Heart right ventricle (tissue), 16 donors: ENCODE measurements around the gene CYTH2. TPM values are rescaled to one million over a fixed set of nuclear protein-coding genes. Genes with fewer than 3 reads are reported as not detected.

ENCODE experiments used
- ATAC-seq, 8 donors: fragments of 200-7000 bp; cut with Tn5 transposase; one replicate each; pipeline ENCODE4 v1.9.1; 2020; ENCODE audit warnings: mild to moderate bottlenecking in 8 of 8, moderate library complexity in 8 of 8, moderate number of reproducible peaks in 1 of 8
- DNase-seq, 2 donors: peaks; one replicate each; pipeline ENCODE4 v3.0.0-alpha.2; 2020
- H3K27ac ChIP-seq, 10 donors: fragments of 200-600 bp; sonication (generic) in 2 of 10; one replicate each; pipeline versions ENCODE4 v1.5.0 to v1.8.0; 2020 to 2022; ENCODE audit warnings: mild to moderate bottlenecking in 3 of 10
- H3K27me3 ChIP-seq, 7 donors: fragments of 200-600 bp; one replicate each; pipeline ENCODE4 v1.8.0; 2021 to 2022; ENCODE audit warnings: mild to moderate bottlenecking in 2 of 7
- H3K36me3 ChIP-seq, 9 donors: fragments of 200-600 bp; sonication (generic) in 1 of 9; one replicate each; pipeline versions ENCODE4 v1.5.0 to v1.8.0; 2020 to 2022; ENCODE audit warnings: mild to moderate bottlenecking in 2 of 9
- H3K4me1 ChIP-seq, 9 donors: fragments of 200-600 bp; sonication (generic) in 1 of 9; one replicate each; pipeline versions ENCODE4 v1.5.0 to v1.8.0; 2020 to 2022; ENCODE audit warnings: mild to moderate bottlenecking in 4 of 9
- H3K4me3 ChIP-seq, 10 donors: fragments of 200-600 bp; sonication (generic) in 2 of 10; one replicate each; pipeline versions ENCODE4 v1.5.0 to v1.8.0; 2020 to 2022; ENCODE audit warnings: mild to moderate bottlenecking in 7 of 10, moderate library complexity in 2 of 10
- H3K9me3 ChIP-seq, 11 donors: fragments of 200-600 bp in 10 of 11; sonication (generic) in 2 of 11; one replicate each; pipeline versions ENCODE4 v1.5.0 to v1.8.0; 2013 to 2022; ENCODE audit warnings: mild to moderate bottlenecking in 2 of 11, control low read depth in 1 of 11, moderate library complexity in 1 of 11
- CTCF ChIP-seq, 9 donors: fragments of 200-600 bp; sonication (generic) in 2 of 9; IDR thresholded peaks; one replicate each; pipeline versions ENCODE4 v1.5.0 to v1.8.0; 2021 to 2022; ENCODE audit warnings: antibody characterized with exemption in 9 of 9, mild to moderate bottlenecking in 5 of 9, moderate library complexity in 1 of 9
- WGBS, 2 donors: extraction: QIAGEN DNeasy Blood & Tissue Kit; methylation state at CpG; one replicate each; pipeline ENCODE4 v1.1.7; 2013; ENCODE audit warnings: inconsistent platforms in 1 of 2; 5-methylcytosine and 5-hydroxymethylcytosine counted together
- intact Hi-C, 10 donors: fragments of 100-400 bp; cut with DNase I; formaldehyde crosslinking; loops; one replicate each; pipeline versions ENCODE4 v1.11.1 to v1.14.2; 2022
- polyA plus RNA-seq, 2 donors: library from polyadenylated mRNA; stranded (reverse); fragments of 200-250 nt; gene quantifications; one replicate each; pipeline ENCODE4 v1.2.3, GENCODE V29; 2013
- total RNA-seq, 10 donors: library from RNA; stranded (reverse); fragmentation: NEBNext Ultra II Directional in 3 of 10; extraction: Animal tissue kit (Norgen Biotek cat#: 25700) in 3 of 10; gene quantifications; one replicate each; pipeline versions ENCODE4 v1.2.1 to v1.2.4, GENCODE V29; 2021 to 2023
- donor health status: Arrhythmogenic right ventricular cardiomyopathy.
- donor health status: ischemic (EF 13 %, LVEDD 7.1; RV severe dilation, severe dysfunction).
- donor health status: healthy with polysubstance abuse.
- donor health status: DM: no; HTN: yes; CAD: no.
- donor health status: DM: no; HTN: no; CAD: no.
- donor health status: ischemic (EF 25% LVEDD 6.9; RV normal size, moderate dysfunction).
- donor health status: ischemic (EF 25% LVEDD 5.7; RV mildly dilated, moderate dysfunction).
- donor health status: healthy.
- donor health status: DM: yes; HTN: yes; CAD: no.
- donor health status: Ischemic cardiomyopathy.
- donor health status: ischemic (EF 35%, LVEDD 5.7; RV mildly dilated, moderate dysfunction).
- donor health status: nonischemic (EF 11% LVEDD 7.7; RV severe dilation, severe dysfunction).
- donor health status: DM: yes; HTN: yes; CAD: no.
- donor health status: PGD.
- donor health status: ischemic (EF 29% LVEDD 5.4; RV normal size, mild dysfunction).
- donor health status: nonischemic (EF 23%, LVEDD 6.1; RV moderate dilation, normal function).

Gene CYTH2
- total and polyA plus RNA-seq, 12 donors = 25.8 to 41.9 (median 32.2) TPM

DNA sequence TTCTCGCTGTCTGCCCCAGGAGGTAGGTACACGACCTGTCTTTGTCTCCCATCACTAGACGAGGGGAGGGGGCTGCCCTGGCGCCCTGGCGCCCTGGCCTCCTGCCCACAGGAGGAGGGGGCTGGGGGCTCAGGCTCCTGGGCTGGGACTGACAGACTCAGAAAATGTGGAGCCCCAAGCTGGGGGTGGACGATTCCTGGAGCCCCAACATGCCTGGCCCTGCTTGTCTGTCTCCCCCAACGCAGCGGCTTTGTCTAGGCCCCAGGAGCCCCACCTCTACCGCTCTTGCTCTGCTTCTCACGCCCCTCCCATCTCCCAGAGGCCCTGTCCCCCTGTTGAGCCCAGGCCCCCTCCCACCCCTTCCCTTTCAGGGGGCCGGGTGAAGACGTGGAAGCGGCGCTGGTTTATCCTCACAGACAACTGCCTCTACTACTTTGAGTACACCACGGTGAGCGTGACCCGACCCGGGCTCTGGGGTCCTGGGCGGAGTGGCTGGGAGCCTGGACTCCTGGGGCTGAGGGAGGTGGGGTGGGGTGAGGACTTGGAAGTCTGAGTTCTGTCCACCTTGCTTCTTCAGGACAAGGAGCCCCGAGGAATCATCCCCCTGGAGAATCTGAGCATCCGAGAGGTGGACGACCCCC, 8.6 kb downstream of the CYTH2 start:
- Histone ChIP-seq H3K27me3 (no peaks in the 10 kb centered on the region), H3K9me3 (no peaks in the 10 kb centered on the region), H3K36me3 (peaks cover 0 to 69% (median 47%) of the 10 kb centered on the region in 9 donors), H3K27ac (no peak overlapping the region), H3K4me3 (no peak overlapping the region), H3K4me1 (peaks cover 15 to 27% (median 20%) of the 10 kb centered on the region in 9 donors)
- intact Hi-C loops = loop anchor here in 1 of 10 donors (10.0 kb wide), 1 partner anchor 477 kb away; the partner anchor contains the start of gene BAX
- DNase-seq = no peak
- ATAC-seq = no peak
- TF ChIP-seq CTCF (IDR thresholded peaks at IDR 0.05) = no peak
- 85% methylated on average over 22 of the region's 22 CpGs for WGBS, 2 donors

DNA sequence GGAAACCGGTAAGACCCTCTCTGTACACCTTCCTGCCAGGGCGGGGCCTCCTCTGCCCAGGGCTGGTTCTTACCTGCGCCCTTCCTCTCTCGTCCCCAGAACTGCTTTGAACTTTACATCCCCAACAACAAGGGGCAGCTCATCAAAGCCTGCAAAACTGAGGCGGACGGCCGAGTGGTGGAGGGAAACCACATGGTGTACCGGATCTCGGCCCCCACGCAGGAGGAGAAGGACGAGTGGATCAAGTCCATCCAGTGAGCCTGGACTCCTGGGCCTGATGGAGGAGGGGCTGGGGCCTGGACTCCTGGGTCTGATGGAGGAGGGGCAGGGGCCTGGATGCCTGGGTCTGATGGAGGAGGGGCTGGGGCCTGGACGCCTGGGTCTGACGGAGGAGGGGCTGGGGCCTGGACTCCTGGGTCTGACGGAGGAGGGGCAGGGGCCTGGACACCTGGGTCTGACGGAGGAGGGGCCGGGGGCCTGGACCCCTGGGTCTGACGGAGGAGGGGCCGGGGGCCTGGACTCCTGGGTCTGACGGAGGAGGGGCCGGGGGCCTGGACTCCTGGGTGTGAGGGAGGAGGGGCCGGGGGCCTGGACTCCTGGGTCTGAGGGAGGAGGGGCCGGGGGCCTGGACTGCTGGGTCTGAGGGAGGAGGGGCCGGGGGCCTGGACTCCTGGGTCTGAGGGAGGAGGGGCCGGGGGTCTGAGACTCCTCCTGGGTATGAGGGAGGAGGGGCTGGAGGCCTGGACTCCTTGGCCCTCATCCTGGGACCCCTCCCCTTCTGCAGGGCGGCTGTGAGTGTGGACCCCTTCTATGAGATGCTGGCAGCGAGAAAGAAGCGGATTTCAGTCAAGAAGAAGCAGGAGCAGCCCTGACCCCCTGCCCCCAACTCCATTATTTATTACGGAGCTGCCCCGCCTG, 9.4 kb downstream of the CYTH2 start:
- no peak for TF ChIP-seq CTCF (IDR thresholded peaks at IDR 0.05)
- H3K27me3 ChIP-seq = no peaks in the 10 kb centered on the region
- no peaks in the 10 kb centered on the region for H3K9me3 ChIP-seq
- 80 to 84% methylated on average over 23 to 29 of the region's 29 CpGs for WGBS, 2 donors
- H3K36me3 ChIP-seq = peaks cover 0 to 61% (median 39%) of the 10 kb centered on the region in 9 donors
- intact Hi-C loops = loop anchor here in 1 of 10 donors (10.0 kb wide), 1 partner anchor 476 kb away; the partner anchor contains the start of gene BAX
- no peak overlapping the region for H3K27ac ChIP-seq
- H3K4me1 ChIP-seq = peaks cover 15 to 27% (median 20%) of the 10 kb centered on the region in 9 donors
- no peak overlapping the region for H3K4me3 ChIP-seq
- DNase-seq (no peak), ATAC-seq (no peak)

DNA sequence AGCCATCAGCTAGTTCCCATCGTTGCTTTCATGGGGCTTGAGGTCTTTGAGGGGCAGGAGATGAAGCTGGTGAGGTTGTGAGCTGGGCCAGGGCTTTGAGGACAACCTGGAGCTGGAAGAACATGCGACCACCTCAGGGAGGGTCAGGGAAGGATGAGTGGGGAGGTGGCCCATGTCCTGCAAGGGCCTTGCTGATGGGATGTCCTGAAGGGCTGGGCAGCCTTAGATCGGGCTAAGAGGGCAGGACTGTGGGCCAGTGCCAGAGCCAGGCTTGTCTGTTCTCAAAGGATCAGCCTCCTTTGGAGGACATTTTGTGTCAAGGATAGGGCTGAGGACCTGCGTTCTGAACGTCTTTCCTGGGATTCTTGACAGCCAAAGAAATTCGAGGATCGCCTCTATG, 10.5 kb downstream of the CYTH2 start:
- Histone ChIP-seq H3K27me3 (no peaks in the 10 kb centered on the region), H3K36me3 (peaks cover 0 to 50% (median 29%) of the 10 kb centered on the region in 9 donors), H3K27ac (peak overlapping the region in 9 of 10 donors; percentile 84 to 98 (median 94)), H3K4me3 (peak overlapping the region in 4 of 10 donors; percentile 51 to 81 (median 58)), H3K9me3 (no peaks in the 10 kb centered on the region), H3K4me1 (peaks cover 15 to 27% (median 20%) of the 10 kb centered on the region in 9 donors)
- WGBS, 2 donors = 74 to 83% methylated on average over 7 of the region's 7 CpGs
- ATAC-seq (peak in 4 of 8 donors; percentile 3 to 35 (median 13)), DNase-seq (no peak)
- intact Hi-C loops = loop anchor here in 1 of 10 donors (10.0 kb wide), 1 partner anchor 475 kb away; the partner anchor contains the start of gene BAX
- no peak for TF ChIP-seq CTCF (IDR thresholded peaks at IDR 0.05)

DNA sequence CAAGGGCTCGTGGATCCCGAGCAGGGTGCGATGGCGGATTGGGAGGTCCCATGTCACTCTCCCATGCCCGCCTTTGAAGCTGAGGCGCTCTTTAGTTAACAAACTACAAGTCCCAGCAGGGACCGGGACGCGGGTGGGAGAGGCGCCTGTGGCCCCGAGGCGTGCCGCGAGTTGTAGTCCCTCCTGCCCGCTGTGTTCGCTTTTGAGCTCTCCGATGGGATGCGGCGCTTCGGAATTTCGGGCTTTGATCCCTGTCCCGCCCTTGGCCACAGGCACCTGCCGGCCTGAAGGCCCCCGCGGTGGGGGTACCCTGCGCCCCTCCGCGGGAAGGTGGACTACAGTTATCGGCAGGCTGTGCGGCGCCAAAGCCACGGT, 11.0 kb downstream of the CYTH2 start:
- ATAC-seq = peak; percentile 74 to 87 (median 83)
- intact Hi-C loops = no loop called here
- 9 to 15% methylated on average over 32 of the region's 32 CpGs for WGBS, 2 donors

More for the DNA sequence above, 11.0 kb downstream of the CYTH2 start:
- Histone ChIP-seq H3K4me3 (peak overlapping the region; percentile 26 to 81 (median 60)), H3K27me3 (no peaks in the 10 kb centered on the region), H3K9me3 (no peaks in the 10 kb centered on the region), H3K27ac (peak overlapping the region; percentile 68 to 98 (median 93)), H3K4me1 (peaks cover 15 to 27% (median 20%) of the 10 kb centered on the region in 9 donors), H3K36me3 (peaks cover 0 to 45% (median 24%) of the 10 kb centered on the region in 9 donors)
- DNase-seq = peak; percentile 72 to 76
- TF ChIP-seq CTCF (IDR thresholded peaks at IDR 0.05) = no peak
